HEK293 (cell line): ENCODE results near the gene MPHOSPH9.

Source experiments
- GLIS1 ChIP-seq: fragments of 450-650 bp; formaldehyde crosslinking; IDR thresholded peaks from 2 replicates; pipeline ENCODE4 v1.5.1; 2016; ENCODE audit warnings: missing biosample characterization, missing genetic modification characterization
- HOXC10 ChIP-seq: sonication (generic); formaldehyde crosslinking; IDR thresholded peaks from 2 replicates; pipeline ENCODE4 v1.8.1; 2023; ENCODE audit warnings: mild to moderate bottlenecking, missing genetic modification reagents
- KLF10 ChIP-seq: fragments of 450-650 bp; IDR thresholded peaks from 2 replicates; pipeline ENCODE4 v1.5.1; 2018; ENCODE audit warnings: missing biosample characterization, mild to moderate bottlenecking, missing genetic modification characterization
- KLF7 ChIP-seq: fragments of 450-650 bp; formaldehyde crosslinking; IDR thresholded peaks from 2 replicates; pipeline ENCODE4 v1.5.1; 2016; ENCODE audit warnings: missing biosample characterization, missing genetic modification characterization, borderline replicate concordance
- SP2 ChIP-seq: fragments of 450-650 bp; formaldehyde crosslinking; IDR thresholded peaks from 2 replicates; pipeline ENCODE4 v1.5.1; 2016; ENCODE audit warnings: missing biosample characterization, missing genetic modification characterization
- ZBTB7A ChIP-seq: fragments of 450-650 bp; formaldehyde crosslinking; IDR thresholded peaks from 2 replicates; pipeline ENCODE4 v1.5.1; 2016; ENCODE audit warnings: low read depth, missing biosample characterization, missing genetic modification characterization
- ZBTB8A ChIP-seq: fragments of 450-650 bp; formaldehyde crosslinking; IDR thresholded peaks from 2 replicates; pipeline ENCODE4 v1.5.1; 2016; ENCODE audit warnings: missing biosample characterization, missing genetic modification characterization
- ZNF274 ChIP-seq, 2 experiments: fragments of 200-500 bp in 1 of 2; fragments of 450-650 bp in 1 of 2; sonication (Bioruptor generic) in 1 of 2; formaldehyde crosslinking in 1 of 2; IDR thresholded peaks; 2 replicates each; pipeline versions ENCODE4 v1.5.1 to v1.6.1; 2014 to 2016; ENCODE audit warnings: borderline replicate concordance in 1 of 2, inconsistent platforms in 1 of 2, low read length in 1 of 2, missing biosample characterization in 1 of 2, missing genetic modification characterization in 1 of 2
- ZNF350 ChIP-seq: fragments of 450-650 bp; formaldehyde crosslinking; IDR thresholded peaks from 2 replicates; pipeline ENCODE4 v1.5.0; 2017; ENCODE audit warnings: missing biosample characterization, mild to moderate bottlenecking, missing genetic modification characterization
- ZNF366 ChIP-seq: fragments of 450-650 bp; formaldehyde crosslinking; conservative IDR thresholded peaks from 2 replicates; pipeline ENCODE4 v1.5.1; 2016; ENCODE audit warnings: missing biosample characterization, missing genetic modification characterization
- ZNF404 ChIP-seq: fragments of 450-650 bp; formaldehyde crosslinking; IDR thresholded peaks from 2 replicates; pipeline ENCODE4 v1.5.1; 2017; ENCODE audit warnings: missing biosample characterization, missing genetic modification characterization
- ZNF510 ChIP-seq: fragments of 450-650 bp; formaldehyde crosslinking; IDR thresholded peaks from 2 replicates; pipeline ENCODE4 v1.5.1; 2018; ENCODE audit warnings: mild to moderate bottlenecking, missing genetic modification characterization, missing biosample characterization; ENCODE audit not compliant: insufficient replicate concordance
- ZNF768 ChIP-seq: fragments of 450-650 bp; formaldehyde crosslinking; IDR thresholded peaks from 2 replicates; pipeline ENCODE4 v1.5.1; 2018; ENCODE audit warnings: missing biosample characterization, mild to moderate bottlenecking, missing genetic modification characterization
- TF ChIP-seq, protein P1 (sequence below): fragments of 450-650 bp; formaldehyde crosslinking; IDR thresholded peaks from 2 replicates; pipeline ENCODE4 v1.5.1; 2016; ENCODE audit warnings: missing biosample characterization, missing genetic modification characterization
- TF ChIP-seq, protein P2 (sequence below): fragments of 450-650 bp; formaldehyde crosslinking; IDR thresholded peaks from 2 replicates; pipeline ENCODE4 v1.5.1; 2017; ENCODE audit warnings: missing biosample characterization, mild to moderate bottlenecking, missing genetic modification characterization, moderate library complexity
- TF ChIP-seq, protein P3 (sequence below): fragments of 450-650 bp; formaldehyde crosslinking; IDR thresholded peaks from 2 replicates; pipeline ENCODE4 v1.5.1; 2016; ENCODE audit warnings: missing biosample characterization, missing genetic modification characterization
- TF ChIP-seq, protein P4 (sequence below): fragments of 450-650 bp; formaldehyde crosslinking; conservative IDR thresholded peaks from 2 replicates; pipeline ENCODE4 v1.5.1; 2016; ENCODE audit warnings: low read depth, missing biosample characterization, missing genetic modification characterization
- TF ChIP-seq, protein P5 (sequence below): fragments of 450-650 bp; formaldehyde crosslinking; IDR thresholded peaks from 2 replicates; pipeline ENCODE4 v1.5.1; 2017; ENCODE audit warnings: missing biosample characterization, missing genetic modification characterization
- TF ChIP-seq, protein P6 (sequence below): fragments of 450-650 bp; formaldehyde crosslinking; IDR thresholded peaks from 2 replicates; pipeline ENCODE4 v1.5.1; 2016; ENCODE audit warnings: missing biosample characterization, missing genetic modification characterization
- TF ChIP-seq, protein P7 (sequence below): fragments of 450-650 bp; formaldehyde crosslinking; IDR thresholded peaks from 2 replicates; pipeline ENCODE4 v1.5.1; 2016; ENCODE audit warnings: missing biosample characterization, missing genetic modification characterization
- TF ChIP-seq, protein P8 (sequence below): fragments of 450-650 bp; formaldehyde crosslinking; IDR thresholded peaks from 2 replicates; pipeline ENCODE4 v1.5.1; 2016; ENCODE audit warnings: missing biosample characterization, missing genetic modification characterization, low read depth

The MPHOSPH9 gene

DNA sequence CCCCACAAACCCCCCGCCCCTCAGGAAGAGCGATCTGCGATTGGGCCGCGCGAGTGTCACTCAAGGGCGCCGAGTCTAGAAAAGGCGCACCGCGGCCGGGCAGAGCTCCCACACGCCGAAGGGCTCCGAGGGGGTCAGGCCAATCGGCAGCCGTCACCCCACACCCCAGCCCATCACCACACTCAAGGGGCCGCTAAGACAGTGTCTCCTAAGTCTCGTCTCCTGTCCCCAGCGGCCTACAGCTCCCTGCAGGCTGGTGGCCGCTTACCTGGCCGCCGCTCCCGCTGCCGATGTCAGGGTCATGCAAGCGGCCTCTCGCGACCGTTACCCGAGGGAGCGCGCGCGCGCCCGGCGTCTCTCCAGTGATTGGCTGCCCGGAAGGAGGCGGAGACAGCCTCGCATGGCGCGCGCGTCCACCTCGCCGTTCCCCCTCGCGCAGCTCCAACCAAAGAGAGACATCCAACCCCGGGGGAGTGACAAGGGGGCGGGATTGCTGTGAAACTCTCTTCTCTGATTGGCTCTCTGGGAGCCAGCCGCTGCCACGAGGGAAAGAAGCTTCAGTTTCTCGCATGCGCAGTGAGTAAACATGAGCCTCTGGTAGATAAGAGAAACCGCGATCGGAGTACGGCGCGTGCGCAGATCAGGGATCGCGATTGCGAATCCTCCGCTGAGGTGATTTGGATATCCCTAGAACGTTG lies at the start of gene MPHOSPH9, which contains the start of gene MTRFR (continued):
- TF ChIP-seq, protein P1, sequence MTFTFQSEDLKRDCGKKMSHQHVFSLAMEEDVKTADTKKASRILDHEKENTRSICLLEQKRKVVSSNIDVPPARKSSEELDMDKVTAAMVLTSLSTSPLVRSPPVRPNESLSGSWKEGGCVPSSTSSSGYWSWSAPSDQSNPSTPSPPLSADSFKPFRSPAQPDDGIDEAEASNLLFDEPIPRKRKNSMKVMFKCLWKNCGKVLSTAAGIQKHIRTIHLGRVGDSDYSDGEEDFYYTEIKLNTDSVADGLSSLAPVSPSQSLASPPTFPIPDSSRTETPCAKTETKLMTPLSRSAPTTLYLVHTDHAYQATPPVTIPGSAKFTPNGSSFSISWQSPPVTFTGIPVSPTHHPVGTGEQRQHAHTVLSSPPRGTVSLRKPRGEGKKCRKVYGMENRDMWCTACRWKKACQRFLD (tag by site-specific recombination): no peak
- no peak for TF ChIP-seq ZNF366 (tag by site-specific recombination)
- TF ChIP-seq, protein P2, sequence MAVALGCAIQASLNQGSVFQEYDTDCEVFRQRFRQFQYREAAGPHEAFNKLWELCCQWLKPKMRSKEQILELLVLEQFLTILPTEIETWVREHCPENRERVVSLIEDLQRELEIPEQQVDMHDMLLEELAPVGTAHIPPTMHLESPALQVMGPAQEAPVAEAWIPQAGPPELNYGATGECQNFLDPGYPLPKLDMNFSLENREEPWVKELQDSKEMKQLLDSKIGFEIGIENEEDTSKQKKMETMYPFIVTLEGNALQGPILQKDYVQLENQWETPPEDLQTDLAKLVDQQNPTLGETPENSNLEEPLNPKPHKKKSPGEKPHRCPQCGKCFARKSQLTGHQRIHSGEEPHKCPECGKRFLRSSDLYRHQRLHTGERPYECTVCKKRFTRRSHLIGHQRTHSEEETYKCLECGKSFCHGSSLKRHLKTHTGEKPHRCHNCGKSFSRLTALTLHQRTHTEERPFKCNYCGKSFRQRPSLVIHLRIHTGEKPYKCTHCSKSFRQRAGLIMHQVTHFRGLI (tag by site-specific recombination): peak; percentile 75
- peak; percentile 94 for TF ChIP-seq GLIS1
- TF ChIP-seq, protein P3, sequence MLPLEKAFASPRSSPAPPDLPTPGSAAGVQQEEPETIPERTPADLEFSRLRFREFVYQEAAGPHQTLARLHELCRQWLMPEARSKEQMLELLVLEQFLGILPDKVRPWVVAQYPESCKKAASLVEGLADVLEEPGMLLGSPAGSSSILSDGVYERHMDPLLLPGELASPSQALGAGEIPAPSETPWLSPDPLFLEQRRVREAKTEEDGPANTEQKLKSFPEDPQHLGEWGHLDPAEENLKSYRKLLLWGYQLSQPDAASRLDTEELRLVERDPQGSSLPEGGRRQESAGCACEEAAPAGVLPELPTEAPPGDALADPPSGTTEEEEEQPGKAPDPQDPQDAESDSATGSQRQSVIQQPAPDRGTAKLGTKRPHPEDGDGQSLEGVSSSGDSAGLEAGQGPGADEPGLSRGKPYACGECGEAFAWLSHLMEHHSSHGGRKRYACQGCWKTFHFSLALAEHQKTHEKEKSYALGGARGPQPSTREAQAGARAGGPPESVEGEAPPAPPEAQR: peak; percentile 41; the same call in 1 of the 2 replicates
- no peak for TF ChIP-seq ZNF404 (tag by site-specific recombination)
- peak; percentile 26; the same call in 1 of the 2 replicates for TF ChIP-seq KLF7 (tag by site-specific recombination)
- TF ChIP-seq, protein P4, sequence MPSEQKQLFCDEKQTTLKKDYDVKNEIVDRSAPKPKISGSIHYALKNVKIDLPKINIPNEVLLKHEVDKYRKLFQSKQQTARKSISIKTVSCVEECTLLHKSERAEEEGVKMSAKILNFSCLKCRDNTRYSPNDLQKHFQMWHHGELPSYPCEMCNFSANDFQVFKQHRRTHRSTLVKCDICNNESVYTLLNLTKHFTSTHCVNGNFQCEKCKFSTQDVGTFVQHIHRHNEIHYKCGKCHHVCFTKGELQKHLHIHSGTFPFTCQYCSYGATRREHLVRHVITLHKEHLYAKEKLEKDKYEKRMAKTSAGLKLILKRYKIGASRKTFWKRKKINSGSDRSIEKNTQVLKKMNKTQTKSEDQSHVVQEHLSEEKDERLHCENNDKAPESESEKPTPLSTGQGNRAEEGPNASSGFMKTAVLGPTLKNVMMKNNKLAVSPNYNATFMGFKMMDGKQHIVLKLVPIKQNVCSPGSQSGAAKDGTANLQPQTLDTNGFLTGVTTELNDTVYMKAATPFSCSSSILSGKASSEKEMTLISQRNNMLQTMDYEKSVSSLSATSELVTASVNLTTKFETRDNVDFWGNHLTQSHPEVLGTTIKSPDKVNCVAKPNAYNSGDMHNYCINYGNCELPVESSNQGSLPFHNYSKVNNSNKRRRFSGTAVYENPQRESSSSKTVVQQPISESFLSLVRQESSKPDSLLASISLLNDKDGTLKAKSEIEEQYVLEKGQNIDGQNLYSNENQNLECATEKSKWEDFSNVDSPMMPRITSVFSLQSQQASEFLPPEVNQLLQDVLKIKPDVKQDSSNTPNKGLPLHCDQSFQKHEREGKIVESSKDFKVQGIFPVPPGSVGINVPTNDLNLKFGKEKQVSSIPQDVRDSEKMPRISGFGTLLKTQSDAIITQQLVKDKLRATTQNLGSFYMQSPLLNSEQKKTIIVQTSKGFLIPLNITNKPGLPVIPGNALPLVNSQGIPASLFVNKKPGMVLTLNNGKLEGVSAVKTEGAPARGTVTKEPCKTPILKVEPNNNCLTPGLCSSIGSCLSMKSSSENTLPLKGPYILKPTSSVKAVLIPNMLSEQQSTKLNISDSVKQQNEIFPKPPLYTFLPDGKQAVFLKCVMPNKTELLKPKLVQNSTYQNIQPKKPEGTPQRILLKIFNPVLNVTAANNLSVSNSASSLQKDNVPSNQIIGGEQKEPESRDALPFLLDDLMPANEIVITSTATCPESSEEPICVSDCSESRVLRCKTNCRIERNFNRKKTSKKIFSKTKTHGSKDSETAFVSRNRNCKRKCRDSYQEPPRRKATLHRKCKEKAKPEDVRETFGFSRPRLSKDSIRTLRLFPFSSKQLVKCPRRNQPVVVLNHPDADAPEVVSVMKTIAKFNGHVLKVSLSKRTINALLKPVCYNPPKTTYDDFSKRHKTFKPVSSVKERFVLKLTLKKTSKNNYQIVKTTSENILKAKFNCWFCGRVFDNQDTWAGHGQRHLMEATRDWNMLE (tag by site-specific recombination): no peak
- TF ChIP-seq KLF10: peak; percentile 91
- no peak for TF ChIP-seq ZNF768 (tag by site-specific recombination)
- TF ChIP-seq ZNF274 (IDR thresholded peaks at IDR 0.05; ENCODE audit: low read length): no peak
- no peak for TF ChIP-seq ZNF274 (tag by site-specific recombination; IDR thresholded peaks at IDR 0.05; ENCODE audit: borderline replicate concordance)
- no peak for TF ChIP-seq ZNF350 (tag by site-specific recombination)
- TF ChIP-seq SP2: peak; percentile 98
- TF ChIP-seq, protein P5, sequence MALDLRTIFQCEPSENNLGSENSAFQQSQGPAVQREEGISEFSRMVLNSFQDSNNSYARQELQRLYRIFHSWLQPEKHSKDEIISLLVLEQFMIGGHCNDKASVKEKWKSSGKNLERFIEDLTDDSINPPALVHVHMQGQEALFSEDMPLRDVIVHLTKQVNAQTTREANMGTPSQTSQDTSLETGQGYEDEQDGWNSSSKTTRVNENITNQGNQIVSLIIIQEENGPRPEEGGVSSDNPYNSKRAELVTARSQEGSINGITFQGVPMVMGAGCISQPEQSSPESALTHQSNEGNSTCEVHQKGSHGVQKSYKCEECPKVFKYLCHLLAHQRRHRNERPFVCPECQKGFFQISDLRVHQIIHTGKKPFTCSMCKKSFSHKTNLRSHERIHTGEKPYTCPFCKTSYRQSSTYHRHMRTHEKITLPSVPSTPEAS (tag by site-specific recombination): peak; percentile 46; the same call in 1 of the 2 replicates
- TF ChIP-seq HOXC10 (CRISPR knock-in tag): no peak
- TF ChIP-seq, protein P6, sequence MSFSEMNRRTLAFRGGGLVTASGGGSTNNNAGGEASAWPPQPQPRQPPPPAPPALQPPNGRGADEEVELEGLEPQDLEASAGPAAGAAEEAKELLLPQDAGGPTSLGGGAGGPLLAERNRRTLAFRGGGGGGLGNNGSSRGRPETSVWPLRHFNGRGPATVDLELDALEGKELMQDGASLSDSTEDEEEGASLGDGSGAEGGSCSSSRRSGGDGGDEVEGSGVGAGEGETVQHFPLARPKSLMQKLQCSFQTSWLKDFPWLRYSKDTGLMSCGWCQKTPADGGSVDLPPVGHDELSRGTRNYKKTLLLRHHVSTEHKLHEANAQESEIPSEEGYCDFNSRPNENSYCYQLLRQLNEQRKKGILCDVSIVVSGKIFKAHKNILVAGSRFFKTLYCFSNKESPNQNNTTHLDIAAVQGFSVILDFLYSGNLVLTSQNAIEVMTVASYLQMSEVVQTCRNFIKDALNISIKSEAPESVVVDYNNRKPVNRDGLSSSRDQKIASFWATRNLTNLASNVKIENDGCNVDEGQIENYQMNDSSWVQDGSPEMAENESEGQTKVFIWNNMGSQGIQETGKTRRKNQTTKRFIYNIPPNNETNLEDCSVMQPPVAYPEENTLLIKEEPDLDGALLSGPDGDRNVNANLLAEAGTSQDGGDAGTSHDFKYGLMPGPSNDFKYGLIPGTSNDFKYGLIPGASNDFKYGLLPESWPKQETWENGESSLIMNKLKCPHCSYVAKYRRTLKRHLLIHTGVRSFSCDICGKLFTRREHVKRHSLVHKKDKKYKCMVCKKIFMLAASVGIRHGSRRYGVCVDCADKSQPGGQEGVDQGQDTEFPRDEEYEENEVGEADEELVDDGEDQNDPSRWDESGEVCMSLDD (tag by site-specific recombination): peak; percentile 88
- TF ChIP-seq ZBTB8A: peak; percentile 98
- peak; percentile 81; the same call in 1 of the 2 replicates for TF ChIP-seq ZBTB7A (tag by site-specific recombination)
- TF ChIP-seq ZNF510 (tag by site-specific recombination): no peak
- TF ChIP-seq, protein P7, sequence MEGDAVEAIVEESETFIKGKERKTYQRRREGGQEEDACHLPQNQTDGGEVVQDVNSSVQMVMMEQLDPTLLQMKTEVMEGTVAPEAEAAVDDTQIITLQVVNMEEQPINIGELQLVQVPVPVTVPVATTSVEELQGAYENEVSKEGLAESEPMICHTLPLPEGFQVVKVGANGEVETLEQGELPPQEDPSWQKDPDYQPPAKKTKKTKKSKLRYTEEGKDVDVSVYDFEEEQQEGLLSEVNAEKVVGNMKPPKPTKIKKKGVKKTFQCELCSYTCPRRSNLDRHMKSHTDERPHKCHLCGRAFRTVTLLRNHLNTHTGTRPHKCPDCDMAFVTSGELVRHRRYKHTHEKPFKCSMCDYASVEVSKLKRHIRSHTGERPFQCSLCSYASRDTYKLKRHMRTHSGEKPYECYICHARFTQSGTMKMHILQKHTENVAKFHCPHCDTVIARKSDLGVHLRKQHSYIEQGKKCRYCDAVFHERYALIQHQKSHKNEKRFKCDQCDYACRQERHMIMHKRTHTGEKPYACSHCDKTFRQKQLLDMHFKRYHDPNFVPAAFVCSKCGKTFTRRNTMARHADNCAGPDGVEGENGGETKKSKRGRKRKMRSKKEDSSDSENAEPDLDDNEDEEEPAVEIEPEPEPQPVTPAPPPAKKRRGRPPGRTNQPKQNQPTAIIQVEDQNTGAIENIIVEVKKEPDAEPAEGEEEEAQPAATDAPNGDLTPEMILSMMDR: no peak
- TF ChIP-seq, protein P8, sequence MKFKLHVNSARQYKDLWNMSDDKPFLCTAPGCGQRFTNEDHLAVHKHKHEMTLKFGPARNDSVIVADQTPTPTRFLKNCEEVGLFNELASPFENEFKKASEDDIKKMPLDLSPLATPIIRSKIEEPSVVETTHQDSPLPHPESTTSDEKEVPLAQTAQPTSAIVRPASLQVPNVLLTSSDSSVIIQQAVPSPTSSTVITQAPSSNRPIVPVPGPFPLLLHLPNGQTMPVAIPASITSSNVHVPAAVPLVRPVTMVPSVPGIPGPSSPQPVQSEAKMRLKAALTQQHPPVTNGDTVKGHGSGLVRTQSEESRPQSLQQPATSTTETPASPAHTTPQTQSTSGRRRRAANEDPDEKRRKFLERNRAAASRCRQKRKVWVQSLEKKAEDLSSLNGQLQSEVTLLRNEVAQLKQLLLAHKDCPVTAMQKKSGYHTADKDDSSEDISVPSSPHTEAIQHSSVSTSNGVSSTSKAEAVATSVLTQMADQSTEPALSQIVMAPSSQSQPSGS (tag by site-specific recombination): no peak
